ENCODE data around the gene BTG2. TPM values are rescaled to one million over a fixed set of nuclear protein-coding genes. Genes with fewer than 3 reads are reported as not detected.
"Not testable (repeated sequence)": the region's sequence is repeated elsewhere in the genome, so short reads cannot be mapped to it uniquely, and the experiment has no call there.

Gene BTG2, protein sequence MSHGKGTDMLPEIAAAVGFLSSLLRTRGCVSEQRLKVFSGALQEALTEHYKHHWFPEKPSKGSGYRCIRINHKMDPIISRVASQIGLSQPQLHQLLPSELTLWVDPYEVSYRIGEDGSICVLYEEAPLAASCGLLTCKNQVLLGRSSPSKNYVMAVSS
- total RNA-seq = 100 to 1,000 TPM; 187 to 259 TPM
- long read RNA-seq, transcript BTG2-201 (2 exons, 2,712 nt) = major isoform, 111 of 150 reads
- long read RNA-seq, partial matches to known transcripts = 38 of 150 reads
- long read RNA-seq, other reads (novel, unspliced or antisense) = 1 of 150 reads

DNA sequence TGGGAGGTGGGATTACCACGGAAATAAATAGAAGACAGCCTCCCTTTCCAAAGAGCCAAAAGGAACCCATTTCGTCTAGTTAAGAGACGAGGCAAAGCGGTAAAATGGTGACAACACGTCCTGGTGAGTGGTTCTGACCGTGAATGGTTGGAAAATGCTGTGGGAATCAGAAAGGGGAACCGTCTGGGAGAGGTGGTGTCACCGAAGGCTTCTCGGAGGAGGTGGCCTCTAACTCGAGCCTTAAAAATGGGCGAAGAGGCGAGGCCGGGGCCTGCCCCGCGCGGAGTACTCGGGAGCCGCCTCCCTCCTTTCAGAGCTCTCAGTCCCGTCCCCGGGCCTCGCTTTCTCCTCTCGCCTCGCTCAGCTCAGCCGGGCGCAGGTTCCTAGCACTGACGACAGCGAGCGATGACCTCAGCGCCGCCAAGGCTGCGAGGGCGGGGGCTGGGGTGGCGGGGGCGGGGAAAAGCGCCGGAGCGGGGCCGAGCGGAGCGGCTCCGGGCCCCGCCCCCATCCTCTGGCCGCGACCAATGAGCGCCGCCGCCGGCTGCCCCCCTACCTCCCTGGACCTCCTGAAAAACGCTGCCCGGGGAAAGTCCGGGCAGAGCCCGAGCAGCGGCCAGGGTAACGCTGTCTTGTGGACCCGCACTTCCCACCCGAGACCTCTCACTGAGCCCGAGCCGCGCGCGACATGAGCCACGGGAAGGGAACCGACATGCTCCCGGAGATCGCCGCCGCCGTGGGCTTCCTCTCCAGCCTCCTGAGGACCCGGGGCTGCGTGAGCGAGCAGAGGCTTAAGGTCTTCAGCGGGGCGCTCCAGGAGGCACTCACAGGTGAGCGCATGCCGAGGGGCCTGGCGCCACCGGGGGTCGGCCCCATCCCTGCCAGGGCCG lies at the start of gene BTG2:
Gene BTG2, plus strand, starts transcription at position 601 of the 890 bp plus-strand sequence. Its CDS starts 88 bp downstream, at position 689.
- ATAC-seq = peak; percentile 91 to 94
- peak; percentile 94 for DNase-seq
- intact Hi-C loops (cut with DNase I) = loop anchor here in 1 of 2 donors (5.0 kb wide), 1 partner anchor 33 kb away; no protein-coding TSS in a partner anchor

- ATAC-seq; intact Hi-C loops (cut with DNase I); DNase-seq: not testable (repeated sequence)
Measured at GRCh38 chr1:203256636-203257035, 48.7 kb upstream of the BTG2 start.

- ATAC-seq = no peak
- no peak for DNase-seq
- intact Hi-C loops (cut with DNase I) = no loop called here
Measured at GRCh38 chr1:203263496-203263895, 41.8 kb upstream of the BTG2 start.

GRCh38 chr1:203264052-203264501 lies 41.2 kb upstream of the BTG2 start:
- DNase-seq (no peak), ATAC-seq (no peak)
- intact Hi-C loops (cut with DNase I) = no loop called here

- no peak for ATAC-seq
- intact Hi-C loops (cut with DNase I) = no loop called here
- DNase-seq = no peak
Measured at GRCh38 chr1:203265541-203265940, 39.8 kb upstream of the BTG2 start.

GRCh38 chr1:203266140-203266539 lies 39.2 kb upstream of the BTG2 start:
- not testable (repeated sequence) for ATAC-seq, DNase-seq
- intact Hi-C loops (cut with DNase I) = loop anchor here in 1 of 2 donors (2.0 kb wide), 1 partner anchor 221 kb away; no protein-coding TSS in a partner anchor

DNA sequence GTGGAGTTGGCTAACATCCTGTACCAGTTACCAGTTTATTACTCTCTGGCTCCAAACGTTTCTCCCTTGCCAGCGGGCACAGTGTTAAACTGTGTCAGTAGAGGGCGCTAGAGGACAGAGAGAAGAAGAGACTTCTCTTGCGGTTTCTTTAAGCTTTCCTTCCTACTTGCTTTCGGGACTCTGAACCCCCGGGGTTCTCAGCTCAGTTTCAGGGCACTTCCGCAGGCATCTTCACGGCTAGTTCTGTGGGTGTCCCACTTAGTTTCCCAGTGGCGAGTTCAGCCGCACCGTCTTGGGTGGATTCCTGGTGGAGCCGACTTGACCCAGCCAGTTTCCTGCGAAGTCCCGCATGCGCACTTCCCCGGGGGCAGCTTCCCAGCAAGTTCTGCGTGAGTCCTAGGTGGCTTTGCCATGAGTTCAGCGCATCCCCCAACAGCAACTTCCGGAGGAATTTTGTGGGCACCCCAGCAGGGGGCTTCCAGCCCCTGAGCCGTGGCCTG lies 37.9 kb upstream of the BTG2 start:
- peak; percentile 87 for DNase-seq
- peak; percentile 78 for ATAC-seq
- intact Hi-C loops (cut with DNase I) = loop anchor here in 1 of 2 donors (2.0 kb wide), 1 partner anchor 219 kb away; no protein-coding TSS in a partner anchor

DNA sequence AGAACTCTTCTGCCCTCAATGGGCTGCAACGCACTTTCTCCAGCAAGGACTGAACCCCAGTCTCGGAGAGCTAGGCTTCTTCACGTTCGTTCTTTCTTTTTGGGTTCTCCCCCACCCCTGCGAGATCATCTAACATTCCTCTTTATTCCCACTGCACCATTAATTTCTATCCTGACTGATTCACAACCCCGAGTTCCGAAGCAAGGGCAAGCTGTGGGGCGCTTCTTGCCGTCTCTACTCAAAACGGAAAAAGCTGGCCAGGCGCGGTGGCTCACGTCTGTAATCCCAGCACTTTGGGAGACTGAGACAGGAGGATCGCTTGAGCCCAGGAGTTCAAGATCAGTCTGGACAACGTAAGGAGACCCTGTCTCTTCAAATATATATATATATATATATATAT lies 37.4 kb upstream of the BTG2 start:
- DNase-seq (no peak), ATAC-seq (no peak)
- intact Hi-C loops (cut with DNase I) = loop anchor here in 1 of 2 donors (2.0 kb wide), 1 partner anchor 219 kb away; no protein-coding TSS in a partner anchor

DNA sequence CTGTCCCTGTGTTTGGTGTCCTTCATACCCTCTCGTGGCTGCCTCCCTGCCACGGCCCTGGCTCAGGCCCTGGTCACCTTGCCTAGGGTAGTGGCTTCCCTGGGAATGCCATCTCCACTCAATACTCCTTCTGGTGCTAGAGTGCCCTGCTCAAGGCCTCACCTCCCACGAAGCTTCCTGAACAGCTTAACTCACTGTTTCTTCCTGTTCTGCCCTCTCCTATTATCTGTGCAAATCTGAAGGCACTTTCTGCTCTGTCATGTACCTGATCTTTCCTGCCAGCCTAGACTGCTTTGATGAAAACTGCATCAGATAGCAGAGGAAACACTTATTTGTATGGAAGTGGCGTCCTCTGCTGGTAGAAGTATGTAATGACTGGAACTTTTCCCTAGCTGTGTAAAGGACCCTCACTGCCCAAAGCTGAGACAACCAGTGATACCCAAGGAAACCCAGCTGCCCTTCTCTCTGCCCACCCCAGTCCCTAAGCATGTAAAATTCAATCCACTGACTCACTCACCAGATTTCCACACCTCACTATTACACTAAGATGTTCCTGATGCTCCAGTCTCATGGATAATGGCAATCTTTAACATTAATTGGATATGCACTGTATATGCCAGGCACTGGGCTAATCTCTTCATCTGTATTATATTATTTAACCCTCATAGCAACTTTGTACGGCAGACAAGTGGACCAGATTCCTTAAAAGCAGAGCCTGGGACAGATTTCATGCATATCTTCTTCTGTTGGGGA lies 36.2 kb upstream of the BTG2 start:
- ATAC-seq (no peak), DNase-seq (no peak)
- intact Hi-C loops (cut with DNase I) = no loop called here

DNA sequence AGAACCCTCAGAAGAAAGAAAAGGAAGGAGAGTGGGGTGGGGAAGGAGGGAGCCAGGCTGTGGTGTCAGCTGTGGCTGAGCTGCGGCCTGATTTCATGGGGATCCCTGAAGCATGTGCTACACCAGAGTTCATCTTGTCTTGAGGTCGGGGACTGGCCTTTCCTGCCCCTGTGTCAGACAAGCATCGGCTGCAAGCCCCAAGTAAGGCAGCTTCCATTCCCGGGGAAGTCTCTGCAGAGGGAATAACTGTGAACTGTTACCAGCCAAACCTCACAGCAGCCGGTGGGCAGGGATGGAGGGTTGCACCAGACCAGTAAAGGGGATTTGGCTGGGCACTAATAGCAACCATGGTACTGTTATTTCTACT lies 35.7 kb upstream of the BTG2 start:
- intact Hi-C loops (cut with DNase I) = loop anchor here (5.0 to 10.0 kb wide), 3 partner anchors 38 to 227 kb away; partner anchors contain the start of gene BTG2 (in 1 of the 2)

DNA sequence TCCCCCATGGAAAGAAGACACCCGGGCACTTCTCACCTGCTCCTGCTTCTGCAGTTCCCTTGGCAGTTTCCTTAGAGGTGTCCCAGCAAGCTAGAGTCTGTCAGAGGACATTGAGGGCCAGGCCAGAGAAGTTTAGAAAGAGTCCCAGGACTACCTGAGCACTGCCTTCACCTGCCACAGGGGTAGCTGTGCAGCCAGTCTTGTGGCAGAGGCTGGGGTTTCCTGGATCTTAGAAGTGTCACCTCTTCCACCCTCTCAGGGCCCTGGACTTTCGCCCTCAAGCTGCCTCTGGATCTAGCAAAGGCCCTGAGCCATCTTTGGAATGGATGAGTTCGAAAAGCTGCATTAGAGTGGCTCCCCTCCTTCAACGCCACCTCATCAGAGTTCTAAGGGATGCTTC lies 34.9 kb upstream of the BTG2 start:
- no peak for DNase-seq
- intact Hi-C loops (cut with DNase I) = loop anchor here (5.0 to 10.0 kb wide), 3 partner anchors 37 to 228 kb away; partner anchors contain the start of gene BTG2 (in 1 of the 2)
- ATAC-seq = no peak

More for the DNA sequence above, 35.7 kb upstream of the BTG2 start:
- DNase-seq (no peak), ATAC-seq (no peak)

DNA sequence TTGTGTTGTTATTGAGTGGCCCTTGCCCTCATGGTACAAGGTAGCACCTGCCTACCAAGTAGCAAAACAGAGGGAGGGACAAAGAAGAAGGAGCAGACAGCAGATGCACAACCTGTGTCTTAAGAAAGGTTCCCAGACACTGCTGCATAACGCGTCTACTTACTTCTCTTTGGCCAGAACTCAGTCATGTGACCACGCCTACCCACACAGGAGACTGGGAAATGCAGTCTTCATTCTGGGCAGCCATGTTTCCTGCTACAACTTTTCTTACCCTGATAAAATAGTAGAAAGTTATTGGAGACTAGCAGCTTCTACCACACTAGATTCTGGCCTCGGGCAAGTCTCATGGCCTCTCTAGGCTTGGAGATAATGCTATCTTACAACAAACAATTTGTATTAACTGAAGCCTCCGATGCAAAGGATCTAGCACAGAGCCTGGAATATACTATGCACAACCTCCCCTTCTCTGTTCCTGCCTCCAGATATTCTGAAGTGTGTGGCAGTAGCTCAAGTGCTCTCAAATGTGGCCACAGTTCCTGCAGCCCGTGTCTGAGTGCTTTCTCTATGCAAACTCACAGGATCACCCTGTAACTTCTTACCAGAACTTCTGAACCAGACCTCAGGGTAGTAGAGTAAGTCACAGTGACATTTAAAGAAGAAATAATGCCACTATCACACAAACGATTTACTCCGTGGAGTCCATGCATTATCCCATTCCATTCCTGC lies 34.1 kb upstream of the BTG2 start:
- ATAC-seq (peak; percentile 21 to 32), DNase-seq (peak; percentile 72)
- intact Hi-C loops (cut with DNase I) = loop anchor here (5.0 to 10.0 kb wide), 3 partner anchors 36 to 229 kb away; partner anchors contain the start of gene BTG2 (in 1 of the 2)

GRCh38 chr1:203271962-203272632 lies 33.2 kb upstream of the BTG2 start:
- no peak for ATAC-seq
- intact Hi-C loops (cut with DNase I) = loop anchor here (2.0 to 10.0 kb wide), 5 partner anchors 35 to 230 kb away; partner anchors contain the start of gene BTG2 (in 1 of the 2)
- DNase-seq = no peak

DNA sequence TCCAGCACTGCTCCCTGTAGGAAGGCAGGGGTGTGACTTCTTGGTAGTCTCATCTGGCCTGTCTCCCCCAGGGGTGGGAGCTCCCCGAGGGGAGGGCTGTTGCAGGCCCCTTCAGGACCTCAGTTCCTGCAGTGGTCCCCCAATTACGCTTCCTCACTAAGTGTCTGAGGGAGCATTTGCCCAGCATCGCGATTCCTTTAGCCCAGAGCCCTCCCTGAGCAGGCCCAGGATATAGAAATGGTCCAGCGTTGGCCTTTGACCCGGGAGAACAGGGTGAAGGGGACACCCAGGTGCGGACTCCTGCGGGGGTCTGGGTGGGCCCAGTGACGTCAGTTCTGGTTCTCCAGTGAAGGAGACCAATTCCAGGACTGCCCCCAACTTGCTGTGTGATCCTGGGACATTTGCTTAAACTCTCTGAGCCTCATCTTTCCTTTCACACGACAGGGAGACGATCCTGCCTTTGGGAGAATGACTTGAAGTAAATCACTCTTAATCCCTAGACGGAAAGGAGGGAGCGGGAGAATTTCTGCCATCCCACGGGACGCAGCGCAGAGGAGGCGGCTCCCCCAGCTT lies 32.6 kb upstream of the BTG2 start:
- ATAC-seq = no peak
- intact Hi-C loops (cut with DNase I) = loop anchor here (1.0 to 10.0 kb wide), 6 partner anchors 35 to 230 kb away; partner anchors contain the start of gene BTG2 (in 1 of the 2)

DNA sequence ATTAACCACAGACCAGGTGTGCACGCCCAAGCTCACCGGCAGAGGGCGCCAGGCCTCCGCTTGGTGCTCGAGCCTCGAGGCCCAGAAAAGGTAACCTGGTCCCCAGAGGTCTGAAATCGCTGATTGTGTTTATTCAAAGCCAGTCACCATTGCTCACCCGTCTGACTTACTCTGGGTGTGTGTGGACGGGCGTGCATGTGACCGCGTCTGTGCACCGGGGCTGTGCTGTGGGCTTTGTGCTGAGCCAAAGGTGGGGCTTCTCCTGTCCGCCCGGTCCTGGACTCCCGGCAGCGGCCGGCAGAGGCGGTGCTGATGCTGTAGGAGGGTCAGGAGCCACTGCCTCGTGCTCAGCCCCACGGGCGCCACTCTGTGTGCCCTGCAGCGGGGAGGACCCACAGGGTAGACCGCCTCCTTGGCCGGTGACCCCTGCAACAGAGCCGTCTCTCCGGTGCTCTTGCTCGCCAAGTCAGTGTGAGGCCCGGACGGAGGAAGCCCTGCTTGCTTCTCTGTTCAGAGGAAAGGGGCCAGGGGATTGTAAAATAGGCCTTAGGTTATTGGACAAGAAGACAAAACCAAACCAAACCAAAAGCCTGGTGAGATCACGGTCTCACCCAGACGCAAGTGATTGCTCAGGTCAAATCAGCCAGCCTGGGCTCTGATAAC lies 32.0 kb upstream of the BTG2 start:
- intact Hi-C loops (cut with DNase I) = loop anchor here (1.0 to 10.0 kb wide), 6 partner anchors 34 to 231 kb away; partner anchors contain the start of gene BTG2 (in 1 of the 2)
- DNase-seq (peak; percentile 89), ATAC-seq (peak; percentile 68 to 74)

More for the DNA sequence above, 32.6 kb upstream of the BTG2 start:
- DNase-seq = no peak

Measured in left cardiac atrium (tissue), 4 donors.